K562 (cell line): ENCODE results near the gene RCE1. TPM values are rescaled to one million over a fixed set of nuclear protein-coding genes. Genes with fewer than 3 reads are reported as not detected.

Source experiments
- DMBX1 ChIP-seq: fragments of 250-450 bp; sonication (Bioruptor Pico); IDR thresholded peaks from 2 replicates; pipeline ENCODE4 v1.8.0; 2022; ENCODE audit warnings: inconsistent platforms, mild to moderate bottlenecking, moderate library complexity, borderline replicate concordance
- E2F6 ChIP-seq, 2 experiments: IDR thresholded peaks; 2 replicates each; pipeline ENCODE4 v1.6.1; 2011; ENCODE audit warnings: borderline replicate concordance in 1 of 2, control low read depth in 1 of 2, low read depth in 1 of 2, low read length in 1 of 2, mild to moderate bottlenecking in 1 of 2, mixed read lengths in 1 of 2, moderate library complexity in 1 of 2; ENCODE audit not compliant: insufficient read depth in 1 of 2, insufficient read length in 1 of 2, poor library complexity in 1 of 2, severe bottlenecking in 1 of 2; ENCODE audit errors: extremely low read depth in 1 of 2
- FOXA3 ChIP-seq, 2 experiments: fragments of 450-650 bp in 1 of 2; sonication (generic) in 1 of 2; formaldehyde crosslinking; IDR thresholded peaks in 1 of 2; conservative IDR thresholded peaks in 1 of 2; 2 replicates each; pipeline versions ENCODE4 v1.4.0 to v1.8.0; 2020 to 2022; ENCODE audit warnings: mild to moderate bottlenecking in 2 of 2, missing genetic modification reagents in 1 of 2
- HEY1 ChIP-seq: fragments of 250-450 bp; sonication (Bioruptor Pico); IDR thresholded peaks from 2 replicates; pipeline ENCODE4 v1.5.0; 2020; ENCODE audit warnings: mild to moderate bottlenecking, moderate library complexity, borderline replicate concordance
- KDM4B ChIP-seq, 2 experiments: fragments of 450-650 bp in 1 of 2; sonication (generic) in 1 of 2; IDR thresholded peaks; 2 replicates each; pipeline ENCODE4 v1.6.1; 2016 to 2017; ENCODE audit warnings: borderline replicate concordance in 2 of 2, antibody characterized with exemption in 1 of 2, low read depth in 1 of 2, mild to moderate bottlenecking in 1 of 2
- MAFF ChIP-seq: IDR thresholded peaks from 2 replicates; pipeline ENCODE4 v1.6.1; 2012; ENCODE audit warnings: low read length, improper control_type of control experiment
- NBN ChIP-seq: fragments of 450-650 bp; IDR thresholded peaks from 2 replicates; pipeline ENCODE4 v1.6.1; 2016; ENCODE audit warnings: low read depth, mild to moderate bottlenecking
- SMARCA5 ChIP-seq: fragments of 450-650 bp; IDR thresholded peaks from 2 replicates; pipeline ENCODE4 v1.6.1; 2016
- SP2 ChIP-seq: IDR thresholded peaks from 2 replicates; pipeline ENCODE4 v1.6.1; 2011; ENCODE audit warnings: mild to moderate bottlenecking, low read depth, low read length, moderate library complexity; ENCODE audit not compliant: poor library complexity, severe bottlenecking; ENCODE audit errors: extremely low read depth
- ZBTB17 ChIP-seq: fragments of 450-650 bp; formaldehyde crosslinking; IDR thresholded peaks from 2 replicates; pipeline ENCODE4 v1.4.0; 2020; ENCODE audit warnings: mild to moderate bottlenecking
- ZNF518B ChIP-seq: fragments of 250-450 bp; sonication (Bioruptor Pico); IDR thresholded peaks from 2 replicates; pipeline ENCODE4 v1.5.0; 2021; ENCODE audit warnings: mild to moderate bottlenecking, moderate library complexity
- polyA plus RNA-seq, 8 experiments: library from polyadenylated mRNA; depleted of rRNA in 4 of 8; stranded (reverse) in 5 of 8; unstranded in 3 of 8; fragments of >200 nt; fragmentation: Nextera tagmentation in 2 of 8; fragmentation: Illumina TruSeq in 1 of 8; extraction: Ambion mirVana in 2 of 8; extraction: Trizol in 1 of 8; gene quantifications; 2 replicates each; pipeline versions ENCODE4 v1.2.1 to v1.2.3, GENCODE V29; 2011 to 2014; ENCODE audit warnings: inconsistent platforms in 1 of 8, missing spikeins in 1 of 8
- total RNA-seq, 7 experiments: library from RNA; depleted of rRNA in 6 of 7; stranded (reverse); fragments of >200 nt in 6 of 7; fragmentation: Illumina TruSeq in 2 of 7; extraction: Trizol in 2 of 7; gene quantifications; 2 replicates each; pipeline versions ENCODE4 v1.2.1 to v1.2.3, GENCODE V29; 2011 to 2021; ENCODE audit warnings: low replicate concordance in 1 of 7
- TF ChIP-seq, protein P1 (sequence below), 2 experiments: fragments of 250-450 bp in 1 of 2; fragments of 450-650 bp in 1 of 2; sonication (Bioruptor Pico) in 1 of 2; IDR thresholded peaks; 2 replicates each; pipeline versions ENCODE4 v1.6.1 to v1.8.0; 2016 to 2021; ENCODE audit warnings: mild to moderate bottlenecking in 2 of 2, moderate library complexity in 2 of 2, missing compliant biosample characterization in 1 of 2, missing genetic modification characterization in 1 of 2
- TF ChIP-seq, protein P2 (sequence below): fragments of 450-650 bp; conservative IDR thresholded peaks from 2 replicates; pipeline ENCODE4 v1.6.1; 2016; ENCODE audit warnings: missing genetic modification characterization, low read depth, mild to moderate bottlenecking, control low read depth, missing compliant biosample characterization
- TF ChIP-seq, protein P3 (sequence below): sonication (generic); formaldehyde crosslinking; IDR thresholded peaks from 2 replicates; pipeline ENCODE4 v1.8.1; 2023; ENCODE audit warnings: mild to moderate bottlenecking, missing genetic modification reagents, moderate library complexity
- TF ChIP-seq, protein P4 (sequence below): fragments of 250-450 bp; sonication (Bioruptor Pico); IDR thresholded peaks from 2 replicates; pipeline ENCODE4 v1.4.0; 2020; ENCODE audit warnings: borderline replicate concordance

The RCE1 gene
- total and polyA plus RNA-seq, 9 of the 15 experiments (the other 6 are each of a cell fraction or from before 2014, with no cell fraction given): 0.75 to 41.5 (median 15.1) TPM

GRCh38 chr11:66885950-66886440 is 42.8 kb downstream of the RCE1 start (continued):
- TF ChIP-seq, protein P1, sequence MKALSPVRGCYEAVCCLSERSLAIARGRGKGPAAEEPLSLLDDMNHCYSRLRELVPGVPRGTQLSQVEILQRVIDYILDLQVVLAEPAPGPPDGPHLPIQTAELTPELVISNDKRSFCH (CRISPR knock-in tag; IDR thresholded peaks at IDR 0.05): no peak
- TF ChIP-seq, protein P1 (tag; IDR thresholded peaks at IDR 0.05): no peak
- TF ChIP-seq, protein P2, sequence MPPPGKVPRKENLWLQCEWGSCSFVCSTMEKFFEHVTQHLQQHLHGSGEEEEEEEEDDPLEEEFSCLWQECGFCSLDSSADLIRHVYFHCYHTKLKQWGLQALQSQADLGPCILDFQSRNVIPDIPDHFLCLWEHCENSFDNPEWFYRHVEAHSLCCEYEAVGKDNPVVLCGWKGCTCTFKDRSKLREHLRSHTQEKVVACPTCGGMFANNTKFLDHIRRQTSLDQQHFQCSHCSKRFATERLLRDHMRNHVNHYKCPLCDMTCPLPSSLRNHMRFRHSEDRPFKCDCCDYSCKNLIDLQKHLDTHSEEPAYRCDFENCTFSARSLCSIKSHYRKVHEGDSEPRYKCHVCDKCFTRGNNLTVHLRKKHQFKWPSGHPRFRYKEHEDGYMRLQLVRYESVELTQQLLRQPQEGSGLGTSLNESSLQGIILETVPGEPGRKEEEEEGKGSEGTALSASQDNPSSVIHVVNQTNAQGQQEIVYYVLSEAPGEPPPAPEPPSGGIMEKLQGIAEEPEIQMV (tag): no peak
- TF ChIP-seq KDM4B (IDR thresholded peaks at IDR 0.05; ENCODE audit: borderline replicate concordance in 2 of 2, low read depth in 1 of 2): no peak
- no peak for TF ChIP-seq MAFF
- TF ChIP-seq NBN: no peak
- no peak for TF ChIP-seq E2F6 (IDR thresholded peaks at IDR 0.05; ENCODE audit: borderline replicate concordance in 1 of 2, extremely low read depth in 1 of 2, insufficient read depth in 1 of 2, insufficient read length in 1 of 2, low read depth in 1 of 2, low read length in 1 of 2, poor library complexity in 1 of 2, severe bottlenecking in 1 of 2)
- TF ChIP-seq SP2: no peak
- TF ChIP-seq ZNF518B: no peak
- no peak for TF ChIP-seq HEY1 (CRISPR knock-in tag)
- TF ChIP-seq, protein P3, sequence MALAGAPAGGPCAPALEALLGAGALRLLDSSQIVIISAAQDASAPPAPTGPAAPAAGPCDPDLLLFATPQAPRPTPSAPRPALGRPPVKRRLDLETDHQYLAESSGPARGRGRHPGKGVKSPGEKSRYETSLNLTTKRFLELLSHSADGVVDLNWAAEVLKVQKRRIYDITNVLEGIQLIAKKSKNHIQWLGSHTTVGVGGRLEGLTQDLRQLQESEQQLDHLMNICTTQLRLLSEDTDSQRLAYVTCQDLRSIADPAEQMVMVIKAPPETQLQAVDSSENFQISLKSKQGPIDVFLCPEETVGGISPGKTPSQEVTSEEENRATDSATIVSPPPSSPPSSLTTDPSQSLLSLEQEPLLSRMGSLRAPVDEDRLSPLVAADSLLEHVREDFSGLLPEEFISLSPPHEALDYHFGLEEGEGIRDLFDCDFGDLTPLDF (CRISPR knock-in tag): no peak
- TF ChIP-seq FOXA3 (CRISPR knock-in tag; conservative IDR thresholded peaks at IDR 0.05 in 1 of 2, IDR thresholded peaks at IDR 0.05 in 1 of 2): no peak
- no peak for TF ChIP-seq ZBTB17
- TF ChIP-seq SMARCA5: no peak
- TF ChIP-seq, protein P4, sequence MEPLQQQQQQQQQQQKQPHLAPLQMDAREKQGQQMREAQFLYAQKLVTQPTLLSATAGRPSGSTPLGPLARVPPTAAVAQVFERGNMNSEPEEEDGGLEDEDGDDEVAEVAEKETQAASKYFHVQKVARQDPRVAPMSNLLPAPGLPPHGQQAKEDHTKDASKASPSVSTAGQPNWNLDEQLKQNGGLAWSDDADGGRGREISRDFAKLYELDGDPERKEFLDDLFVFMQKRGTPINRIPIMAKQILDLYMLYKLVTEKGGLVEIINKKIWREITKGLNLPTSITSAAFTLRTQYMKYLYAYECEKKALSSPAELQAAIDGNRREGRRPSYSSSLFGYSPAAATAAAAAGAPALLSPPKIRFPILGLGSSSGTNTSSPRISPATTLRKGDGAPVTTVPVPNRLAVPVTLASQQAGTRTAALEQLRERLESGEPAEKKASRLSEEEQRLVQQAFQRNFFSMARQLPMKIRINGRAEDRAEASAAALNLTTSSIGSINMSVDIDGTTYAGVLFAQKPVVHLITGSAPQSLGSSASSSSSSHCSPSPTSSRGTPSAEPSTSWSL (CRISPR knock-in tag): no peak
- TF ChIP-seq DMBX1 (CRISPR knock-in tag): no peak
